Lower lobe of right lung (tissue), 2 donors: ENCODE data around the gene CPXM2. TPM values are rescaled to one million over a fixed set of nuclear protein-coding genes. Genes with fewer than 3 reads are reported as not detected.

Source experiments
- ATAC-seq, 2 donors: fragments of 200-7000 bp; cut with Tn5 transposase; one replicate each; pipeline ENCODE4 v1.9.1; 2020 to 2022; ENCODE audit warnings: mild to moderate bottlenecking in 2 of 2, moderate library complexity in 2 of 2
- DNase-seq: peaks from one replicate; pipeline ENCODE4 v3.0.0-alpha.2; 2020
- H3K27ac ChIP-seq: fragments of 200-600 bp; one replicate; pipeline ENCODE4 v1.8.0; 2022
- H3K27me3 ChIP-seq: fragments of 200-600 bp; one replicate; pipeline ENCODE4 v1.8.0; 2022; ENCODE audit warnings: low read depth
- H3K36me3 ChIP-seq: fragments of 200-600 bp; one replicate; pipeline ENCODE4 v1.8.0; 2022; ENCODE audit warnings: mild to moderate bottlenecking
- H3K4me1 ChIP-seq: fragments of 200-600 bp; one replicate; pipeline ENCODE4 v1.8.0; 2022
- H3K4me3 ChIP-seq: fragments of 200-600 bp; one replicate; pipeline ENCODE4 v1.8.0; 2022; ENCODE audit warnings: mild to moderate bottlenecking
- H3K9me3 ChIP-seq: fragments of 200-600 bp; one replicate; pipeline ENCODE4 v1.8.0; 2022
- intact Hi-C: fragments of 100-400 bp; cut with DNase I; formaldehyde crosslinking; loops from one replicate; pipeline ENCODE4 v1.11.0; 2022
- total RNA-seq: library from RNA; stranded (reverse); fragmentation: NEBNext Ultra II Directional; extraction: Animal tissue kit (Norgen Biotek cat#: 25700); gene quantifications from one replicate; pipeline ENCODE4 v1.2.1, GENCODE V29; 2021
- TF ChIP-seq, protein P1 (sequence below): fragments of 200-600 bp; IDR thresholded peaks from one replicate; pipeline ENCODE4 v1.8.0; 2022; ENCODE audit warnings: antibody characterized with exemption, mild to moderate bottlenecking
- donor health status: DM: no; HTN: yes; CAD: no; lungs with severe emphysema.

Gene CPXM2
- total RNA-seq, 1 donor from 2014 or later: 6.3 TPM

DNA sequence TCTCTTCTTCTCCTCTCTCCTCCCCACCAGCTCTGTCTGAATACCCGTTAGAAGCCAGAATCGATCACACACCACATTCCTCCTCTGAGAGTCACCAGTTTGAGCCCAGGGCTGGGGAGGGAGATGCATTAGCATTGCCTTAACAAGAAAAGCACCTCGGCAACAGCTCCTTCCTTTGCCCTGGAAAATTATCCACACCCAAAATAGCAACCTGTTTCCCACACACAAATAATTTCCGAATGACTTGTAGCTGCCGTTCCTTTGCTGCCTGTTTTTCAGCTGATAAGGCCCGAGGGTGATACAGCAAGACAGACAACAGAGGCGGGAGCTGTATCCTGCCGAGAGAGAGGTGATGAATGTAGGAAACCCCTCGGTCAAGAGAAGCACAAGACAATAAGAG is 91.3 kb downstream of the CPXM2 start:
- TF ChIP-seq, protein P1, sequence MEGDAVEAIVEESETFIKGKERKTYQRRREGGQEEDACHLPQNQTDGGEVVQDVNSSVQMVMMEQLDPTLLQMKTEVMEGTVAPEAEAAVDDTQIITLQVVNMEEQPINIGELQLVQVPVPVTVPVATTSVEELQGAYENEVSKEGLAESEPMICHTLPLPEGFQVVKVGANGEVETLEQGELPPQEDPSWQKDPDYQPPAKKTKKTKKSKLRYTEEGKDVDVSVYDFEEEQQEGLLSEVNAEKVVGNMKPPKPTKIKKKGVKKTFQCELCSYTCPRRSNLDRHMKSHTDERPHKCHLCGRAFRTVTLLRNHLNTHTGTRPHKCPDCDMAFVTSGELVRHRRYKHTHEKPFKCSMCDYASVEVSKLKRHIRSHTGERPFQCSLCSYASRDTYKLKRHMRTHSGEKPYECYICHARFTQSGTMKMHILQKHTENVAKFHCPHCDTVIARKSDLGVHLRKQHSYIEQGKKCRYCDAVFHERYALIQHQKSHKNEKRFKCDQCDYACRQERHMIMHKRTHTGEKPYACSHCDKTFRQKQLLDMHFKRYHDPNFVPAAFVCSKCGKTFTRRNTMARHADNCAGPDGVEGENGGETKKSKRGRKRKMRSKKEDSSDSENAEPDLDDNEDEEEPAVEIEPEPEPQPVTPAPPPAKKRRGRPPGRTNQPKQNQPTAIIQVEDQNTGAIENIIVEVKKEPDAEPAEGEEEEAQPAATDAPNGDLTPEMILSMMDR: no peak
- intact Hi-C loops: no loop called here
- Histone ChIP-seq H3K36me3 (no peaks in the 10 kb centered on the region), H3K27me3 (no peaks in the 10 kb centered on the region), H3K4me3 (no peak overlapping the region), H3K4me1 (no peaks in the 10 kb centered on the region), H3K9me3 (no peaks in the 10 kb centered on the region), H3K27ac (no peak overlapping the region)
- no peak for DNase-seq
- ATAC-seq: no peak

DNA sequence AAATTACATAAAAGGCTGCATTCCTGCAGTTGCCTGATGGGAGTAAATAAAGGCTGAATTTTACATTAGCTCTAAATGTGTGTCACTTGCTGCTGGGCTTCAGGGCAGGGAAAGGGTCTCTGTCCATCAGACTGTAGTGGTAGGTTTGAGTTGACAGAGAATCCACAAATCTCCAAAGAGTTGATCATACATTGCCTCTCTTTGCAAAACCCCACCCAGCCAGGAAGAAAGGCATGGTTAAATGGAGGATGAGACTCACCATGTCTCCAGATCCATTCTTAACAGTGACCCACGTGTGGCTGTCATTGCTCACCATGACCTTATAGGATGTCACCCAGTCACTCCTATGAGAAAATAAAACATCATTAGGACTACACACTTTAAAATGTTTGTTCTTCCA is 92.8 kb downstream of the CPXM2 start:
- no peaks in the 10 kb centered on the region for H3K9me3 ChIP-seq
- H3K4me3 ChIP-seq: no peak overlapping the region
- no peaks in the 10 kb centered on the region for H3K4me1 ChIP-seq
- H3K36me3 ChIP-seq: no peaks in the 10 kb centered on the region
- no peaks in the 10 kb centered on the region for H3K27me3 ChIP-seq
- ATAC-seq (no peak), DNase-seq (no peak)
- H3K27ac ChIP-seq: no peak overlapping the region
- TF ChIP-seq, protein P1: no peak
- intact Hi-C loops: no loop called here

DNA sequence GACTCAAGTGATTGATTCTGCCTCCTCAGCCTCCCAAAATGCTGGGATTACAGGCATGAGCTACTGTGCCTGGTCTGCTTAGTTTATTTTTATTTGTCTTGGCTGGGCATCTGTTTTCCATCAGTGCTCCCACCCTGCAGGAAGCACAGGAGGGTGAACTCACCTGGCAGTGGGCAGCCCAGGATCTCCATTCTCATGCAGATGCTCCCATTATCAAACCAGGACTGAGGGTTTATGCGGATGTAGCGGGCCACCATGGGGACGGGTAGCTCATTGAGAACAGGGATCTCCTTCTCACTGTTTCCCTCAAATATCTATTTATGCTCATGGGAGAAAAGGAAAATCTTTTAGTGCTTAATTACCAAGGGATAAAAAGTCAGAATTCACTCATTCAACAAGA is 93.8 kb downstream of the CPXM2 start:
- Histone ChIP-seq H3K9me3 (no peaks in the 10 kb centered on the region), H3K27ac (no peak overlapping the region), H3K36me3 (no peaks in the 10 kb centered on the region), H3K4me1 (no peaks in the 10 kb centered on the region), H3K27me3 (no peaks in the 10 kb centered on the region), H3K4me3 (no peak overlapping the region)
- intact Hi-C loops: no loop called here
- ATAC-seq: no peak
- TF ChIP-seq, protein P1: no peak
- no peak for DNase-seq

DNA sequence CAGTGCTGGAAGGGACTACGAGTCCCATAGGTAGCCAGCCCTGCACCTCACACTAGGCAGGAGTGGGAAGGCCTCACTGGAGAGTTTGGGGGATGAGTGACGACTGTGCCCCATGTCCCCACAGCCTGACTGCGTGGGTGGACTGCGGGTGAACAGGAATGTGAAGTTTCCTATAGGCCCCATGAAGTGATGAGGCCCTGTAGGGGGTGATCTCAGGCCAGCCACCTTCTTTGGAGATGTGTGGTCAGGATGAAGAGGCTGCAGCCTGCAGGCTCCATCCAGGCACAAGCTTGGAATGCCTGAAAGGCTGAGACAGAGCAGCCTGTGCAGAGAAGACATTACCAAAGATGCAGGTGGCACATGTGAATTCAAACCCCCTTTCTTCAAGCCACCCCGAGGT is 94.9 kb downstream of the CPXM2 start:
- no peaks in the 10 kb centered on the region for H3K36me3 ChIP-seq
- no peak overlapping the region for H3K4me3 ChIP-seq
- H3K4me1 ChIP-seq: no peaks in the 10 kb centered on the region
- intact Hi-C loops: no loop called here
- no peak overlapping the region for H3K27ac ChIP-seq
- TF ChIP-seq, protein P1: no peak
- ATAC-seq (peak in 1 of 2 donors; percentile 32), DNase-seq (no peak)
- no peaks in the 10 kb centered on the region for H3K9me3 ChIP-seq
- no peaks in the 10 kb centered on the region for H3K27me3 ChIP-seq

DNA sequence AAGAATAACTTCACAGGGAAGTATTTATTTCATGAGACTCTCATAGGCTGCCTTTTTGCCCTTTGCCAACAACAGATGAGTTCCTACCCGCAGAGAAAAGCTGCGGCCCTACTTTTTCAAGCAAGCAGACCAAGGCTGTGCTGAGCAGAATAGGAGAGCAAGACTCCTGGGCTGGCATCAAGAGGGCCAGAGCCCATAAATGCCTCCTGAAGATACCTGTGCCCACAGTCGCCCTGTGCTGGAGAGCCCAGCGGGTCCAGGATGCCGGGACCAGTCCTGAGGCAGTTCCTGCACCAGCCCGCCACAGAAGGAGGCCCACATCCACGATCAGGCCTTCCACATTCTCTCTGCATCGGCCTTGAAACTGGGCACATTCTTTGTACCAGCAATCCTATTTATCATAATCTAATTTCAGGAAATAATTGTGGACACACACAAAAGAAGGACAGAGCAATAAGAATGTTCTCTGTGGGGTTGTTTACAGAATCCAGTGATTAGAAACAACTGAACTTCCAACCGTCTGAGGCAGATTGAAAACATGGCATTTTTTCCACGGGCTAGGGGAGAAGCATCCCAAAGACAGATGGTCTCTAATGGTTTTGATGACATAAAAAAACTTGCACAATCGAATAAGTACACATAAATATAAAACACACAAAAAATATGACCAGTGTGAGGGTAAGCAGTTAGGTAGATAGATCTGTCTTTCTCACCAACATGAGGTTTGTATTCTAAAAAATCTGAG is 95.6 kb downstream of the CPXM2 start:
- intact Hi-C loops: no loop called here
- Histone ChIP-seq H3K36me3 (no peaks in the 10 kb centered on the region), H3K27me3 (no peaks in the 10 kb centered on the region), H3K4me1 (no peaks in the 10 kb centered on the region), H3K4me3 (no peak overlapping the region), H3K9me3 (no peaks in the 10 kb centered on the region), H3K27ac (no peak overlapping the region)
- ATAC-seq: no peak
- TF ChIP-seq, protein P1: no peak
- DNase-seq: no peak
